HG02973 (cell line): ENCODE results near the gene CMTM3.
"Not testable (repeated sequence)": the region's sequence is repeated elsewhere in the genome, so short reads cannot be mapped to it uniquely, and the experiment has no call there.

ENCODE experiments used
- ATAC-seq: cut with Tn5 transposase; IDR thresholded peaks from one replicate; pipeline ENCODE4 v1.9.1; 2021; ENCODE audit warnings: moderate library complexity; ENCODE audit not compliant: unreplicated experiment

CMTM3 gene

DNA sequence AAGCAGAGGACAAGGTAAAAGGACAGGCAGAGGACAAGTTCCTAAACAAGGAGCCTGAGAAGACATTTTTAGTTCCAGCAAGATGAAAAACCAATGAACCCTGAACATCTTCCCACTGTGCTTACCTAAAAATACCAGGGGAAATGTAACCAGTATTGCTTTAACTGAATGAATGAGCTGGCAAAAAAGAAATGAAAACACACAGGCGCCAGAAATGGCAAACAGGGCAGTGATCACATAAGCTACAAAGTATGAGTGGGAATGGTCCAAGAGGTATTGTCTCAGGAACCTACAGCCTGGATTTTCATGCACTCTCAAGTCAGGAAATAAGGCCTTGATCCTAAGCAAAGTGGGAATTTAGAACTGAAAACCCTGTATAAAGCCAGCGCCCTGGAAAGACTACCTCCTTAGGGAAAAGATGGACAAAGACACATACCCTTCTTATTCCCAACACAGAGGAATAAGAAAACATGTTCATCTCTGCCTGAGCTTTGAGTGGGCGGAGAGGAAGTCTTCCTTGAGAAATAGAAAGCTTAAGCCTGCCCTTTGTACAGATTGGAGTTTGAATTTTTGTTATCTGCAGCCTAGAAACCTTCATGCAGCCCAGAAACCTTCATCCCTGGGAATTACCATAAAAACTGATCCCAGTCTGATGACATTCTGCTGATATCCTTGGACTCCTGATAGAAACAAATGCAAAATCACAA is 23.1 kb upstream of the CMTM3 start:
- ATAC-seq: no peak

DNA sequence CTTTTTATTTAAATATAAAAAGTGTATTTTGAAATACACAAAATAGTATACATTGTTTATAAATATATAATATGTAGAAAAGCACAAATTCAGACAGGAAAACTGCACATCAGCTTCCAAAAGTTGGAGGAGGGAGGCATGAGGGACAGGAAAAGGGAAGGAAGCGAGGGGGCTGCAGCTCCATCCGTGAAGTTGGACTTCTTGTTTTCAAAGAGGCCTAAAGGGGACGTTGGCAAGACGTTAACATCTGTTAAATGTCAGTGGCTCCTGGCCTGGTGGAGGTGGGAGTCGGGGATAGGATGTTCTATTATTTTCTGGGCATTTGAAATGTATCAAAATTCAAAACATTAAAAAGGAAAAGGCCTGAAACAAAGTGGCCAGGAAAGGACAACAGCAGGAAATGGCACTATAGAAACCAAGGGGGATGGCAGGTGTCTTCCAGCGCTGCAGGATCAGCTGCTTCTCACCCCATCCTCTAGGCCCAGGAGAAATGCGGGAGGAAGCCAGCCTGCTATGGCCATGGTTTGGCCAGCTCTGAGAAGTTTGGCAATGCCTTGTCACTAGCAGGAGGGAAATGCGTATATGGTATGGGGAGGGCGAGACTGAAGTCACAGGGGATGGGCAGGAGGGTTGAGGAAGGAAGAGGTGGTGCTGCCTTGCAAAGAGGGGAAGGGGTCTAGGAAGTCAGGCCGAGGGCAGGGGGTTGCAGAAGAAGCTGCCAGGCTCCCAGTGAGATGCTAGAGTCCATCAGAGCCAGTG is 18.8 kb upstream of the CMTM3 start:
- no peak for ATAC-seq

DNA sequence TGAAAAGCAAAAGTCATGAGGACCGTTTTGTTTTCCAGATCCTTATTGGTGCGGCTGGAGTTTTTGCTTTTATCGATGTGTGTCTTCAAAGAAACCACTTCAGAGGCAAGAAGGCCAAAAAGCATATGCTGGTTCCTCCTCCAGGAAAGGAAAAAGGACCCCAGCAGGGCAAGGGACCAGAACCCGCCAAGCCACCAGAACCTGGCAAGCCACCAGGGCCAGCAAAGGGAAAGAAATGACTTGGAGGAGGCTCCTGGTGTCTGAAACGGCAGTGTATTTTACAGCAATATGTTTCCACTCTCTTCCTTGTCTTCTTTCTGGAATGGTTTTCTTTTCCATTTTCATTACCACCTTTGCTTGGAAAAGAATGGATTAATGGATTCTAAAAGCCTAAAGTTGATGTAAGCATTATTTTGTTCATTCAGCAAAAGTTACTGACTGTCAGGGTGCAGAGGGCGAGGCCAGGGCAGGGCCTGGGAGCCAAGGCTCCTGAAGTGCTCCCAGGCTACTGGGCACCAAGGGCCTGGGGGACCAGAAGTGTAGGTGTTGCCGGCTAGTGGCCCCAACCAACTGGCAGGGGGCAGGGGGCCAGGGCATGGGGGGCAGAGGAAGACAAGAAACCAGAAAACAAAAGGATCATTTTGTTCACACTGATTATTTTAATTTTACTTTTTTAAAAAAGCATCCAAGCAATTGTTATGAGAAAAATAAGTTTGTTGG is 16.5 kb upstream of the CMTM3 start:
- ATAC-seq: no peak

DNA sequence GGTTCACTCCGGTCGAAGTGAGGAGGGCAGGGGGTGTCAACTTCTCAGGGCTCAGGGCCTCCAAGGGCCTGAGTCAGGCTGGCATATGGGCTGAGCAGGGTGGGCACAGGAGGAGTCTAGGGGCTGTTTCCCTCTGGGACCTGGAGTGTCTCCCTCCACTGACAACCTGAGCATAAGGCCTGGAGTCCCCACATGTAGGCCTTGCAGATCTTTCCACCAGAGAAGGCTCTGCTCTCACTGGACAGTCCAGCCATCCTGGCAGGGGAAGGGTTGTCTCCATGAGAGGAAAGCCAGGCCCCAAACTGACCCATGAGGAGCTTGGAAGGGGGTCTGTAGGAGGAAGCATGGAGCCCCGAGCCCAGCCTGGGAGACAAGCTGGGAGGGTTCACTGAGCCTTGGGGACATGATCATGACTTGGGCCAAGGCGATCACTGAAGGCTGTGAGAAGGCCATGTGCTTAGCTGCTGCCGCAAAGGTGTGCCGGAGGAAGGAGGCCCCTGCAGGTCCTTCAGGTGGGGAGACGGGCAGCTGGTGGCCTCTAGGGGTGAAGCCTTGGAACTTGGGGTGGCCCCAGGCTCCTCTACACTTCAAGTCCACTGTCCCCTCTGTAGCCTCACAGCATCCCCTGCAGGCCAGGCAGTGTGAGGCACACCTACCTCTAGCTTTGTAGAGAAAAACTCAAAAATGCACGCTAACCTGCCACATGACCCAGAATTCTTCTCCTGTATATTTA is 15.4 kb upstream of the CMTM3 start:
- ATAC-seq: no peak

DNA sequence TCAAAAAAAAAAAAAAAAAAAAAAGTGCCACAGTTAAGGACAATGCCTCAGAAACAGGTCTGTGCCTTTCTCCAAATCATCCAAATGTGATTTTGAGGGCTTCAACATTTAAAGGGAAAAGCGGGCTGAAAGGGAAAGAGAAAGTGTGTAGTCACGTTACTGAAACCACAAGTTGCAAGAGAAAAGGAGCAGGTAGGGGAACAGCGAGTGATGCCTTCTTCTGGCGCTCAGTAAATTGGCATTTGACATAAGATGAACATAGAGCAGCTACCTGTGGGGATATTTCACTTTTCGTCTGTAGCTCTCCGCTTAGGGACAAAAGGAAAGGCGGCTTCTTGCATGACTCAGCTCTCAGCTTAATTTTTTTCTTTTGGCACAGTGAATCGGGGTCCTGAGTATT is 14.2 kb upstream of the CMTM3 start:
- ATAC-seq: no peak

DNA sequence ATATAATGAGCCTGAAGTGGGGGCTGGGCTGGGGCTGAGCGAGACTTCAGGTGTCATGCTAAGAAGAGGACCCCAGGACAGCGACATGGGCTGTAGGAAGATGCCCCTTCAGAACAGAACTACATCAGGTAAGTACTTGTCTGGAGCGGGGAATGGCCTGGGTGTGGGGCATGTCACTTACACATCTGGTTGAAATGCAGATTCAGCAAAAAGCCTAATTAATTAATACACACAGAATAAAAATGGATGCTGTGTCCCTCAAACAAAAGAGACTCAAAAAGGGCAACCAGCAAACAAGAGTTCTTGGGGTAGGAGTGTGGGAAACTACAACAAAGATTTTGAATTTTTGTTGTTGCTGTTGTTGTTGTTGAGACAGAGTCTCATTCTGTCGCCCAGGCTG is 13.5 kb upstream of the CMTM3 start:
- ATAC-seq: no peak

DNA sequence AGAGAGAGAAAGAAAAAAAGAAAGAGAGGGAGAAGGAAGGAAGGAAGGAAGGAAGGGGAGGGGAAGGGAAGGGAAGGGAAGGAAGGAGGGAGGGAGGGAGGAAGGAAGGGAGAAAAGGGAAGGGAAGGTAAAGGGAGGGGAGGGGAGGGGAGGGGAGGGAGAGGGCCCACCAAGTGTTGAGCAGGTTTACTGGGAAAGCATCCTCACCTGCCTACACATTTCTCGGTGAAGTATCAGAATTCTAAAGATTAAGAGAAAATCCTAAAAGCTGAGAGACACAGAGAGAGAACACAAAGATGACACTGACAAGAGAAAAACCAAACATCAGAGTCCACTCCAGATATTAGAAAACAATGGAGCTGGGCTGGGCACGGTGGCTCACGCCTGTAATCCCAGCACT is 12.3 kb upstream of the CMTM3 start:
- ATAC-seq: no peak

DNA sequence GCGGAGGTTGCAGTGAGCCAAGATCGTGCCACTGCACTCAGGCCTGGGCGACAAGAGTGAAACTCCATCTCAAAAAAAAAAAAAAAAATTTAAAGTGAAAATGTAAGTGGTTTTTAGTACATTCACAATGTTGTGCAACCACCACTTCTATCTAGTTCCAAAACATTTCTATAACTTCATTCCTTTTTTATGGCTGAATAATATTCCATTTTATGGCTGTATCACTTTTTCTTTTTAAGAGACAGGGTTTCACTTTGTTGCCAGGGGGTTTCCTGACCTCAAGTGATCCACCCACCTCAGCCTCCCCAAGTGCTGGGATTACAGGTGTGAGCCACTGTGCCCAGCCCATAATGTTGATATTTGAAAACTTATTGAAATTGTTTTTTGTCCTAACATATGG is 11.7 kb upstream of the CMTM3 start:
- no peak for ATAC-seq

DNA sequence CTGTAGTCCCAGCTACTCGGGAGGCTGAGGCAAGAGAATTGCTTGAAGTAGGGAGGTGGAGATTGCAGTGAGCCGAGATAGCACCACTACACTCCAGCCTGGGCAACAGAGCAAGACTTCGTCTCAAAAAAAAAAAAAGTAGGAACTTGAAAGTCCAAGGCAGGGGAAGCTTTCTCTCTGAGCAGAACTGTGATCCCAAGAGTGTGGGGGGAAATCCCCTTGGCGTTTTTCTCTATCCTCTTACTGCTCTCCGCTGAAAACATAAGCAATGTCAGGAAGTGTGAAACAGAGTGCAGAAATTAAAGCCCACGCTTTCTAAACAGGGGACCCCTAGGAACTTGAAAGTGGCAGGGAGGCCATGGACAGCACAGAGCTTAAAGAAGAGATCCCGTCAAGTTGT is 9.8 kb upstream of the CMTM3 start:
- no peak for ATAC-seq

DNA sequence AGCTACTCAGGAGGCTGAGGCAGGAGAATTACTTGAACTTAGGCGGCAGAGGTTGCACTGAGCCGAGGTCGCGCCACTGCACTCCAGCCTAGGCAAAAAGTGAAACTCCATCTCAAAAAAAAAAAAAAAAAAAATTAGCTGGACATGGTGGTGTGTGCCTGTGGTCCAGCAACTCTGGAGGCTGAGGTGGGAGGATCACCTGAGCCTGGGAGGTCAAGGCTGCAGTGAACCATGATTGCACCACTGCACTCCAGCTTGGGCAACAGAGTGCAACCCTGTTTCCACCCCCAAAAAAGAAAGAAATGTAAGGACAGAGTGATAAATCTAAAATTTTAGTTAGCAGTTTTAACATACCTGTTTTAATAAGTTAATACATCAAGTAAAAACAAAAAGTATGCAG is 7.9 kb upstream of the CMTM3 start:
- not testable (repeated sequence) for ATAC-seq

DNA sequence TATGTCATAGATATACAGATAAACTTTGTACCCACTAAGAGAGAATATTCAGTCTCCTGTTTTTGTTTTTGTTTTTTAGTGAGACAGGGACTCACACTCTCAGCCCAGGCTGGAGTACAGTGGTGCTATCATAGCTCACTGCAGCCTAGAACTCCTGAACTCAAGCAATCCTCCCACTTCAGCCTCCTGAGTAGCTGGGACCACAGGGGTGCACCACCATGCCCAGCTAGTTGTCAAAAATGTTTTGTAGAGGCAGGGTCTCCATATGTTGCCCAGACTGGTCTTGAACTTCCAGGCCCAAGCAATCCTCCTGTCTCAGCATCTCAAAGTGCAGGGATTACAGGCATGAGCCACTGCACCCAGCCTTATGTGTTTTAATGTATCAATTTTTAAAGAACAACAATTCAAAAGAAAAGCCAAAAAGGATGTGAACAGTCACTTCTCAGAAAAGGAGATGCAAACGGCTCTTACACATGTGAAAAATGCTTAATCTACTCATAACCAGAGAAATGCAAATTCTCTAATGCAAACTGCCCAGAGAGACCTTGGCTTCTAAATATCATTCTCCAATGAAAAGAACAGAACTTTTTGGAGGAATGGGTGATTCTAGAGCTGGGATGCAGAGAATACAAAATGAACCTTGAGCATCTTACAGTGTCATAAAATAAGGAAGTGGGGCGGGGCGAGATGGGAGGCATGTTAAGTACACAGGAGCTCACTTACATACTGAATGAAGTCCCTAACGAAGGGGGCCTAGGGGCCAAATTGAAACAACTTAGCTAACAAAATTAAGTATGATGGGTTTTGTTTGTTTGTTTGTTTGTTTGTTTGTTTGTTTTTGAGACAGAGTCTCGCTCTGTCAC is 7.3 kb upstream of the CMTM3 start:
- ATAC-seq: no peak

DNA sequence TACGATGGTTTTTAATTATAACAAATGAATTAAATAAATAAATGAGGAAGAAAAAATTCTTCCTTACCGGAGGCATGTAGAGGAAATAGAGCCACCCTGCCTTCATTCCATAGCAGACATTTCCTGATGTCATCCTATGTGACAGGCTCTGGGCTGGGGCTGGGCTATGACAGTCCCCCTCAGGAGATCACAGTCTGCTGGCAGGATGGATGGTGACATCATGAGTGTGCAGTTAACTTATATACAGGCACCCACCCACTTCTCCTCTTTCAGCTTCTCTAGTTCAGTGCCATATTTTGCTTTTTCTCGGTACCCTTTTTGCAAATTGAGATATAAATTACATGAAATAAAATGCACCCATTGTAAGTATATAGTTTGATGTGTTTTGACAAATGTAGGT is 6.4 kb upstream of the CMTM3 start:
- no peak for ATAC-seq

DNA sequence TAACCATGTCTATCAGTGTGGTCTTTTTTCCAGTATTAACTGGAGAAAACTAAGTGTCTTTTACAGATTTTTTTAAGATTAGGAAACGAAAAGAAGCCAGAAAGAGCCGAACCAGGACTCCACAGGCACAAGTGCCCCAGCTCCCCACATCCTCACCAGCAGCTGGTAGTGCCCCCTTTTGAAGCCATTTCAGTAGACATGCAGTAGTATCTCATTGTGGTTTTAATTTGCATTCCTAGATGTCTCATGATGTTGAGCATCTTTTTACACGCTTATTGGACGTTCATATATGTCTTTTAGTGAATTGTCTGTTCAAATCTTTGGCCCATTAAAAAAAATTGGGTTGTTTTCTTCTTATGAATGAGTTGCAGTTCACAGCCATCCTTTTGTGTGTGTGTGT is 4.8 kb upstream of the CMTM3 start:
- no peak for ATAC-seq

DNA sequence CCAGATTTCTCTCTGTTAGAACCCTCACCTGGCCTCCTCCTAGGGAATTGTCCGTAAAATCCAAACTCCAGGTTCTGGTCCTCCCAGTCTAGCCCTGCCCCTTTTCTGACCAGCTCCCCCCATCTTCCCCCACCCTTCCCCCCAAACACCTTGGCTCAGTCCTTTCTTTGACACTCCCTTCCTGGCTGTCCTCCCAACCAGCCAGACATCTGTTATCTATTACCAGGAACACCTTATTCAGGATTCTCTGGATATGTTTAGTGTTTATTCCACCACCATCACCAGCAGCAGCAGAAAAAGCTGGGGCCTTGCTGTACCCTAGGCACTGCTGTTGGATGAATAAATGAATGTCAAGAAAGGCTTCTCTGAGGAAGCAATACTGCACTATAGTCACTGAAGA is 4.0 kb upstream of the CMTM3 start:
- ATAC-seq: no peak

DNA sequence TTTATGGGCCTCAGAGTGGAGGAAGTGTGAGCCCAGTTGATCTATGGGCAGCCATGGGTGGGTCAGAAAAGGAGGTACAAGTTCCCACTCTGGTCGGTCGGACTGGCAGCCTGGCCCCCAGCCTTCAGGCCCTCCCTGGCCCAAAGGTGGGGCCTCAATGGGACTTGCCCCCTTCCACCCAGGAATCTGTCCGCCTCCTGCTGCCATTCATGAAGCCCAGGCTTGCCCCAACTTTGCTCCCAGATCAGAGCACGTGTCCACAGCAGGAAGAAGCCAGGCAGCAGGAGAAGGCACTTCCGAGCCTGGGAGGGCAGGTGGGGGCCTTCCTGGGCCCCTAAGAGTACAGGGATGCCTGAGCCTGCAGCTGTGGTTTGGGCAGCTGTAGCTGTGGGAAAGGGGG is 3.0 kb upstream of the CMTM3 start:
- ATAC-seq: no peak

DNA sequence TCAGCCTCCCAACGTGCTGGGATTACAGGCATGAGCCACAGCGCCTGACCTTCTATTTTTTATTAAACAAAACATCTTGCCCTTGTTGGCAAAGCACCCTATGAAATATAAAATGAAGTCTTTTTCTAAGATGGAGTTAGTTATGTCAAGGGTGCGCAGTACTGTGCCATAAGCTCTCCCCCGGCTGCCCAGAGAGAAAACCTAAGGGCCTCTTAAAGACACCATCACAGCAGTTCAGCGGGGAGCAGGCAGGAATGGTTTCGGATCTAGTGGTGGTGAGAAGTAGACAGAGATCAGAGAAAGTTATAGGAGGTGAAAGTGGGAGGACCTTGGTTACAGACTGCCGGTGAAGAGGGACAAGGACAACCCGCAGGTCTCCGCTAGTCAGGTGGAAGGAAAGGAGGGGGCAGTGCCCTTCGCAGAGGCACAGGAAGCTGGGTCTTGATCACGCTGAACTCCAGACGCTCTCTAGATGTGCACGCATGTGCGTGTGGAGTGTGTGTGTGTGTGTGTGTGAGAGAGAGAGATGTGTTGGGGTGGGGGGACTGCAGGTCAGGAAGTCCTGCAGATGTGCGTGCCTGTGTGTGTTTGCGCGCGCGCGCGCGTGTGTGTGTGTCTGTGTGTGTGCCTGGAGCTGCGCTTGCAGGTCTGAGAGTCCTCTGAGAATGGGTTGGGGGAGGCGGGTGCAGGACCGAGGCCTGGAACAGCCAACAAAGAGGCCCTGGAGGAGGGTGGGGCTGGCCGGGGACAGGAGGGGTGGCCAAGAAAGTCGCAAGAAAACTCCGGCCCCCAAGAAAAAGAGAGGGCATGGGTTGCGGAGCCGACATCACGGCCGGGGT is 748 bp upstream of the CMTM3 start:
- ATAC-seq: no peak

DNA sequence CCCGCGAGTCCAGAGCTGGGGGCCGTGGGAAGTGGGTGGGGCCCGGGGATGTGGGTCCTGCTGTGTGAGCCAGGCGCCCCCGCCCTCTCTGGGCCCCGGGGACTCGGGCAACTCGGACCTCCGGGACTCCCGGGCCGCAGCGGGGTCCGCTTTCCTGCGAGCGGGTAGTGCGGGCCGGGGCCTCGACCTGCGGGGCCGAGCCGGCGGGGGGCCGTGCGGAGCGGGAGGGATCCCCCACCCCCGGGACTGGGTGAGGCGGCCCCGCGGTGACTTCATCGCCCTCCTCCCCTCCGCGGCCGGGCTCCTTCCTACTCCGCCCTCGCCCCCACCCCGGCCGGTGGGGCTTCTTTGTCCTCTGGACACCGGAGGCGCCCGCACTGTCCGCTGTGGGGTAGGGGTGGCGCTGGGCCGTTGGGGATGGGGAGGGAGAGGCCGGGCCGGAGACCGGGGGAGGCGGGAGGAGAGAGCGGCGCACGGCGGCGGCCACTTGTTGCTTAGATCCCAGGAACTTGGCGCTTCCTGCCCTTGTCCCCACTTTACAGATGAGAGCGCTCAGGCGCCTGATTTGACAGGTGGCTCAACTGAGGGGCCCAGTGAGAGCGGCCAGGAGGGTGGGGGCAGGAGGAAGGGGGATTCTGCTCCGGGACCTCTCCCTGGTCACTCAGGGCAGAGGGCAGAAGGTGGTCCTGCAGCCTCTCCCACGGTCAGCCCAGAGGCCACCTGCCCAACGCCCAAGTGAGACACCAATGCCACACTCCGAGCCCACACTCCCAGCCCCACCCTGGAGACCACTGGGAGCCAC is 874 bp downstream of the CMTM3 start:
- ATAC-seq: no peak

DNA sequence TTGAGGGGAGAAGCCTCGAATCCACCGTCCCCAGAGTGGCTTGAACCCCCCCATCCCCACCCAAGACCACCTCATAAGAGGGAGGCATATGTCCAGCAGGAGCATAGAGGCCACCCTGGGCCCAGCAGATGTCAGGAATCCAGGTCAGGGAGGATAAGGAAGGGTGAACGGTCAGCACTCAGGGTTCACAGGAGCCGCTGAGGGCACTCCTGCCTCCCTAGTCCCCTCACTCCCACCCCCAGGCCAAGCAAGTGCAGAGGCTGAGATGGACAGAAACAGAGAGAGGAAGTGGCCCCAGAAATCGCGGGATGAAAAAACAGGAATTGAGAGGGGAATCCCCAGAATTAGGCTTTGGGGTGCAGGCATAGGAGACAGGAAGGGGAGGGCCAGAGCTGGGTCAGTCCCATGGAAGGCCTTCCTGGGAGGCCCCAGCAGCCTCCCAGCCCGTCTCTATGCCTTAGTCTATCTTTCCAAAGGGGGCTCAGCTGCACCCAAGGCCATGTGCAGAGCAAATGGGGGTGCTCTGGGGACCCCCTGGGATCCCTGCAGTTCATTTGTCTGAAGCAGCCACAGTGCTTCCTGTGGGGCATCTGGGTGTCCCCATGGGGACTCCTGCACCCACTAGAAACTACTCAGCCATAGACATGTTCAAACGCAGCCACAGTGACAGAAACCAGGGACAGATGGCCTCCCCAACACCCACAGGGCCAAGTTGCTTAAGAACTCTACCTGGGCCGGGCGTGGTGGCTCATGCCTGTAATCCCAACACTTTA is 1.7 kb downstream of the CMTM3 start:
- no peak for ATAC-seq
